Osteoblast (primary cell): ENCODE data around the gene FDX1. TPM values are rescaled to one million over a fixed set of nuclear protein-coding genes. Genes with fewer than 3 reads are reported as not detected.
A peak's percentile ranks its signal among the peaks of the same experiment; 100 is the strongest.

Source experiments
- DNase-seq: peaks from one replicate; pipeline ENCODE4 v3.0.0; 2011; ENCODE audit warnings: low spot score, mixed read lengths; ENCODE audit not compliant: insufficient read length; ENCODE audit errors: missing footprints
- H2AFZ ChIP-seq: 2 replicates; pipeline ENCODE4 v1.6.0; 2011; ENCODE audit warnings: mild to moderate bottlenecking, low read length
- H3K27ac ChIP-seq: 2 replicates; pipeline ENCODE4 v1.5.1; 2011; ENCODE audit warnings: mild to moderate bottlenecking, low read depth, low read length, moderate library complexity
- H3K27me3 ChIP-seq: 2 replicates; pipeline ENCODE4 v1.6.0; 2012; ENCODE audit warnings: mild to moderate bottlenecking, control low read depth, inconsistent platforms, low read length, moderate library complexity; ENCODE audit not compliant: insufficient read depth
- H3K36me3 ChIP-seq: 2 replicates; pipeline ENCODE4 v1.5.1; 2011; ENCODE audit warnings: mild to moderate bottlenecking, low read length, control low read depth, moderate library complexity; ENCODE audit not compliant: insufficient read depth
- H3K4me1 ChIP-seq: 2 replicates; pipeline ENCODE4 v1.5.1; 2011; ENCODE audit warnings: mild to moderate bottlenecking, low read length, control low read depth, moderate library complexity; ENCODE audit not compliant: insufficient read depth
- H3K4me2 ChIP-seq: 2 replicates; pipeline ENCODE4 v1.6.0; 2011; ENCODE audit warnings: mild to moderate bottlenecking, low read length; ENCODE audit not compliant: insufficient read depth
- H3K4me3 ChIP-seq: fragments of 200-600 bp; sonication (generic); 3 replicates; pipeline ENCODE4 v1.5.1; 2012; ENCODE audit warnings: mild to moderate bottlenecking, low read length, inconsistent platforms; ENCODE audit not compliant: insufficient read depth
- H3K79me2 ChIP-seq: 2 replicates; pipeline ENCODE4 v1.6.0; 2012; ENCODE audit warnings: mild to moderate bottlenecking, low read length, control low read depth, inconsistent platforms; ENCODE audit not compliant: insufficient read depth
- H3K9me3 ChIP-seq: 2 replicates; pipeline ENCODE4 v1.5.1; 2011; ENCODE audit warnings: low read depth, low read length, control low read depth
- H4K20me1 ChIP-seq: 2 replicates; pipeline ENCODE4 v1.6.0; 2012; ENCODE audit warnings: mild to moderate bottlenecking, low read length, control low read depth; ENCODE audit not compliant: insufficient read depth
- CTCF ChIP-seq: IDR thresholded peaks from 2 replicates; pipeline ENCODE4 v1.5.1; 2011; ENCODE audit warnings: mild to moderate bottlenecking, low read depth, low read length, moderate library complexity; ENCODE audit errors: extremely low read depth
- total RNA-seq: library from RNA; depleted of rRNA; stranded (reverse); fragments of >200 nt; gene quantifications from 2 replicates; pipeline ENCODE4 v1.2.3, GENCODE V29; 2012

FDX1 gene
- total RNA-seq, 1 donor, result 9.0 TPM

DNA sequence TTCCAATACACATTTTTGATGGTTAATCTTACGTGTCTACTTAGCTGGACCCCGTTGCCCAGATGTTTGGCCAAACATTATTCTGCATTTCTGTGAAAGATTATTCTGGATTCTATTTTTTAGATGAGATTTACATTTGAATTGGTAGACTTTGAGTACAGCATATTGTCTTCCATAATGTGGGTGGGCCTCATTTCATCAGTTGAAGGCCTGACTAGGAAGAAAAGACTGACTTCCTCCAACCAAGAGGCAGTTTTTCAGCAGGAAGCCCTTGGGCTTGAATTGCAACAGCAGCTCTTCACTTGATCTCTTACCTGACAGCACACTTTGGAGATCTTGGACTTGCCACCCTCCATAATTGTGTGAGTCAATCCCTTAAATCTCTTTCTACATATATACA is 58.7 kb downstream of the FDX1 start:
- H3K4me3 ChIP-seq, result no peak overlapping the region
- no peaks in the 10 kb centered on the region for H3K36me3 ChIP-seq
- no peak for DNase-seq
- H3K79me2 ChIP-seq, result no peaks in the 10 kb centered on the region
- no peaks in the 10 kb centered on the region for H3K27me3 ChIP-seq
- no peak overlapping the region for H3K27ac ChIP-seq
- no peak overlapping the region for H3K4me2 ChIP-seq
- no peak overlapping the region for H2AFZ ChIP-seq
- H4K20me1 ChIP-seq, result no peaks in the 10 kb centered on the region
- H3K4me1 ChIP-seq, result peaks cover 6% of the 10 kb centered on the region
- TF ChIP-seq CTCF, result no peak
- no peaks in the 10 kb centered on the region for H3K9me3 ChIP-seq

GRCh38 chr11:110490886-110491285 is 61.1 kb downstream of the FDX1 start:
- Histone ChIP-seq H3K9me3 (no peaks in the 10 kb centered on the region), H3K4me2 (no peak overlapping the region), H3K79me2 (no peaks in the 10 kb centered on the region), H3K27me3 (no peaks in the 10 kb centered on the region), H3K4me1 (peaks cover 6% of the 10 kb centered on the region), H3K27ac (no peak overlapping the region), H2AFZ (no peak overlapping the region), H4K20me1 (no peaks in the 10 kb centered on the region), H3K36me3 (no peaks in the 10 kb centered on the region), H3K4me3 (no peak overlapping the region)
- TF ChIP-seq CTCF, result no peak
- peak; percentile 59 for DNase-seq

GRCh38 chr11:110491577-110492320 is 62.0 kb downstream of the FDX1 start:
- Histone ChIP-seq H3K79me2 (no peaks in the 10 kb centered on the region), H3K27me3 (no peaks in the 10 kb centered on the region), H3K4me3 (no peak overlapping the region), H3K27ac (no peak overlapping the region), H3K9me3 (no peaks in the 10 kb centered on the region), H2AFZ (no peak overlapping the region), H3K4me1 (peaks cover 6% of the 10 kb centered on the region), H4K20me1 (no peaks in the 10 kb centered on the region), H3K4me2 (no peak overlapping the region), H3K36me3 (no peaks in the 10 kb centered on the region)
- no peak for TF ChIP-seq CTCF
- no peak for DNase-seq

- H3K9me3 ChIP-seq, result no peaks in the 10 kb centered on the region
- no peak overlapping the region for H3K4me2 ChIP-seq
- H3K79me2 ChIP-seq, result no peaks in the 10 kb centered on the region
- H3K4me3 ChIP-seq, result no peak overlapping the region
- peaks cover 6% of the 10 kb centered on the region for H3K4me1 ChIP-seq
- no peaks in the 10 kb centered on the region for H3K36me3 ChIP-seq
- peak overlapping the region; percentile 12 for H2AFZ ChIP-seq
- no peak for DNase-seq
- H3K27ac ChIP-seq, result no peak overlapping the region
- TF ChIP-seq CTCF, result no peak
- no peaks in the 10 kb centered on the region for H4K20me1 ChIP-seq
- no peaks in the 10 kb centered on the region for H3K27me3 ChIP-seq
Measured at GRCh38 chr11:110492321-110492685, 62.6 kb downstream of the FDX1 start.
